H1 (cell line): ENCODE results near the gene CACNA1G. TPM values are rescaled to one million over a fixed set of nuclear protein-coding genes. Genes with fewer than 3 reads are reported as not detected.

ENCODE experiments used
- CTCF ChIA-PET: fragments of 300-600 bp; sonication (Branson Sonifier 250); formaldehyde crosslinking; loops from one replicate; lab custom pipeline; 2021; ENCODE audit not compliant: partially characterized antibody; lab: Charles Lee
- POLR2A ChIA-PET: fragments of 300-600 bp; sonication (Branson Sonifier 250); formaldehyde crosslinking; loops from one replicate; lab custom pipeline; 2021; ENCODE audit warnings: inconsistent platforms; ENCODE audit not compliant: partially characterized antibody; lab: Charles Lee
- DNase-seq, 2 experiments: peaks; one replicate each; pipeline versions ENCODE4 v3.0.0 to v3.0.0-alpha.2; 2010 to 2022; ENCODE audit warnings: low spot score in 2 of 2, low read depth in 1 of 2, mixed read lengths in 1 of 2
- FAIRE-seq: peaks from 2 replicates; lab custom pipeline; 2011; peaks lifted over from hg19 to GRCh38; lab: Jason Lieb, UNC
- H2AFZ ChIP-seq: 2 replicates; pipeline ENCODE4 v1.8.1; 2012; ENCODE audit warnings: low read length, inconsistent platforms
- H2AK5ac ChIP-seq: 2 replicates; pipeline ENCODE4 v1.6.1; 2013; ENCODE audit warnings: low read depth, low read length
- H2BK120ac ChIP-seq: replicated peaks from 2 replicates; pipeline ENCODE3; 2013; ENCODE audit warnings: low read depth, low read length, inconsistent platforms
- H2BK12ac ChIP-seq: 2 replicates; pipeline ENCODE4 v1.6.1; 2013; ENCODE audit warnings: low read depth, low read length
- H2BK15ac ChIP-seq: 2 replicates; pipeline ENCODE4 v1.6.1; 2013; ENCODE audit warnings: low read length
- H2BK20ac ChIP-seq: 2 replicates; pipeline ENCODE4 v1.6.1; 2013; ENCODE audit warnings: low read length
- H2BK5ac ChIP-seq: 2 replicates; pipeline ENCODE4 v1.6.1; 2013; ENCODE audit warnings: low read depth, low read length
- H3K14ac ChIP-seq: 2 replicates; pipeline ENCODE4 v1.6.1; 2013; ENCODE audit warnings: inconsistent platforms; ENCODE audit not compliant: insufficient read length
- H3K18ac ChIP-seq: 2 replicates; pipeline ENCODE4 v1.6.1; 2013; ENCODE audit warnings: low read length; ENCODE audit errors: extremely low read depth
- H3K23ac ChIP-seq: 2 replicates; pipeline ENCODE4 v1.6.1; 2013; ENCODE audit warnings: inconsistent platforms; ENCODE audit not compliant: insufficient read length
- H3K23me2 ChIP-seq: 2 replicates; pipeline ENCODE4 v1.6.1; 2013; ENCODE audit warnings: low read depth, low read length
- H3K27ac ChIP-seq: 2 replicates; pipeline ENCODE4 v1.6.1; 2011; ENCODE audit warnings: low read depth, low read length, inconsistent platforms
- H3K27me3 ChIP-seq, 4 experiments: replicated peaks in 1 of 4; 1 replicate in 1 of 4; 2 replicates in 3 of 4; pipeline versions ENCODE4 v1.6.1 to v1.8.1; 2011 to 2013; ENCODE audit warnings: low read length in 3 of 4, mild to moderate bottlenecking in 3 of 4, inconsistent platforms in 2 of 4, mixed read lengths in 2 of 4, moderate library complexity in 1 of 4; ENCODE audit not compliant: control insufficient read depth in 3 of 4, insufficient read depth in 3 of 4; ENCODE audit errors: extremely low read depth in 1 of 4
- H3K36me3 ChIP-seq, 4 experiments: 2 replicates each; pipeline versions ENCODE4 v1.6.1 to v1.8.1; 2011 to 2013; ENCODE audit warnings: mild to moderate bottlenecking in 4 of 4, low read length in 3 of 4, moderate library complexity in 2 of 4, control low read depth in 1 of 4, inconsistent platforms in 1 of 4; ENCODE audit not compliant: insufficient read depth in 4 of 4, control insufficient read depth in 2 of 4
- H3K4ac ChIP-seq: replicated peaks from 2 replicates; pipeline ENCODE3; 2013; ENCODE audit warnings: low read length, low read depth, mixed read lengths, inconsistent platforms; ENCODE audit not compliant: insufficient read length
- H3K4me1 ChIP-seq, 4 experiments: replicated peaks in 1 of 4; 1 replicate in 1 of 4; 2 replicates in 3 of 4; pipeline versions ENCODE4 v1.6.1 to v1.8.1; 2011 to 2013; ENCODE audit warnings: low read length in 3 of 4, inconsistent platforms in 2 of 4, mixed read lengths in 1 of 4; ENCODE audit not compliant: insufficient read depth in 4 of 4, control insufficient read depth in 3 of 4
- H3K4me2 ChIP-seq, 2 experiments: 2 replicates each; pipeline versions ENCODE4 v1.6.1 to v1.8.1; 2011 to 2013; ENCODE audit warnings: low read depth in 2 of 2, low read length in 2 of 2, control low read depth in 1 of 2, inconsistent platforms in 1 of 2, mild to moderate bottlenecking in 1 of 2; ENCODE audit not compliant: insufficient read depth in 1 of 2
- H3K4me3 ChIP-seq, 4 experiments: fragments of 200-600, 300-600 bp in 1 of 4; sonication (generic), shearing (Covaris generic), sonication (Bioruptor Twin) in 1 of 4; 2 replicates each; pipeline versions ENCODE4 v1.5.1 to v1.8.1; 2011 to 2016; ENCODE audit warnings: low read length in 4 of 4, low read depth in 3 of 4, control low read depth in 2 of 4, inconsistent platforms in 2 of 4, mild to moderate bottlenecking in 2 of 4, mixed read lengths in 1 of 4, moderate library complexity in 1 of 4; ENCODE audit not compliant: insufficient read depth in 2 of 4; ENCODE audit errors: extremely low read depth in 1 of 4
- H3K56ac ChIP-seq: replicated peaks from 2 replicates; pipeline ENCODE3; 2013; ENCODE audit warnings: low read depth, mild to moderate bottlenecking, mixed read lengths, low read length, inconsistent platforms; ENCODE audit not compliant: insufficient read length
- H3K79me1 ChIP-seq: 2 replicates; pipeline ENCODE4 v1.6.1; 2013; ENCODE audit warnings: low read depth, low read length, control low read depth
- H3K79me2 ChIP-seq, 2 experiments: 2 replicates each; pipeline versions ENCODE4 v1.6.1 to v1.8.1; 2012 to 2013; ENCODE audit warnings: low read length in 2 of 2, mild to moderate bottlenecking in 2 of 2, inconsistent platforms in 1 of 2; ENCODE audit not compliant: insufficient read depth in 2 of 2, control insufficient read depth in 1 of 2
- H3K9ac ChIP-seq, 4 experiments: replicated peaks in 1 of 4; 1 replicate in 1 of 4; 2 replicates in 3 of 4; pipeline versions ENCODE4 v1.6.1 to v1.8.1; 2011 to 2013; ENCODE audit warnings: low read depth in 3 of 4, low read length in 3 of 4, control low read depth in 2 of 4, mild to moderate bottlenecking in 2 of 4, moderate library complexity in 2 of 4, inconsistent platforms in 1 of 4; ENCODE audit errors: extremely low read depth in 1 of 4
- H3K9me3 ChIP-seq, 2 experiments: 2 replicates each; pipeline versions ENCODE4 v1.6.1 to v1.8.1; 2012 to 2013; ENCODE audit warnings: mild to moderate bottlenecking in 2 of 2, moderate library complexity in 2 of 2, control low read depth in 1 of 2, inconsistent platforms in 1 of 2, low read depth in 1 of 2, low read length in 1 of 2, mixed read lengths in 1 of 2; ENCODE audit not compliant: insufficient read depth in 2 of 2
- H4K20me1 ChIP-seq, 2 experiments: replicated peaks in 1 of 2; 2 replicates each; pipeline versions ENCODE3 to v1.8.1; 2011 to 2013; ENCODE audit warnings: inconsistent platforms in 2 of 2, low read length in 2 of 2, mild to moderate bottlenecking in 1 of 2; ENCODE audit not compliant: insufficient read depth in 2 of 2, control insufficient read depth in 1 of 2
- H4K5ac ChIP-seq: 2 replicates; pipeline ENCODE4 v1.6.1; 2013; ENCODE audit warnings: low read length, low read depth, mixed read lengths, inconsistent platforms; ENCODE audit not compliant: insufficient read length
- H4K8ac ChIP-seq: 2 replicates; pipeline ENCODE4 v1.8.0; 2013; ENCODE audit warnings: mild to moderate bottlenecking, moderate library complexity, low read length, inconsistent platforms; ENCODE audit not compliant: insufficient read depth; ENCODE audit errors: extremely low read depth
- H4K91ac ChIP-seq: replicated peaks from 2 replicates; pipeline ENCODE3; 2013; ENCODE audit warnings: low read length, mixed read lengths, inconsistent platforms; ENCODE audit not compliant: insufficient read length
- CHD1 ChIP-seq: IDR thresholded peaks from 2 replicates; pipeline ENCODE4 v1.6.1; 2012; ENCODE audit warnings: low read depth, low read length, improper control_type of control experiment
- KDM4A ChIP-seq: IDR thresholded peaks from one replicate; pipeline ENCODE4 v1.7.1; 2012; ENCODE audit warnings: low read depth, mild to moderate bottlenecking, moderate library complexity, low read length, inconsistent platforms; ENCODE audit not compliant: severe bottlenecking
- SIN3A ChIP-seq, 2 experiments: IDR thresholded peaks in 1 of 2; conservative IDR thresholded peaks in 1 of 2; 2 replicates each; pipeline ENCODE4 v1.6.1; 2011 to 2012; ENCODE audit warnings: low read length in 2 of 2, improper control_type of control experiment in 1 of 2, low read depth in 1 of 2, mild to moderate bottlenecking in 1 of 2
- WGBS, 2 experiments: shearing (Covaris generic) in 1 of 2; methylation state at CpG; one replicate each; pipeline versions ENCODE4 v1.1.6 to v1.1.7; 2013 to 2015; ENCODE audit warnings: low lambda C conversion rate in 2 of 2, mixed read lengths in 2 of 2, inconsistent platforms in 1 of 2, low coverage in 1 of 2, missing lambda C conversion rate in 1 of 2; ENCODE audit not compliant: insufficient replicate concordance in 2 of 2, insufficient coverage in 1 of 2, insufficient read length in 1 of 2; ENCODE audit errors: extremely low coverage in 1 of 2, missing lambda C conversion rate in 1 of 2; 5-methylcytosine and 5-hydroxymethylcytosine counted together
- polyA plus RNA-seq, 7 experiments: library from polyadenylated mRNA; depleted of rRNA in 3 of 7; stranded (reverse) in 5 of 7; unstranded in 2 of 7; fragments of >200 nt in 5 of 7; fragments of 200-250 nt in 2 of 7; gene quantifications; 1 replicate in 5 of 7; 2 replicates in 1 of 7; 4 replicates in 1 of 7; pipeline versions ENCODE4 v1.2.1 to v1.2.3, GENCODE V29; 2011 to 2013; ENCODE audit warnings: missing spikeins in 2 of 7, mixed read lengths in 2 of 7
- total RNA-seq: library from RNA; stranded (reverse); fragmentation: NEBNext Ultra II Directional; extraction: Animal tissue kit (Norgen Biotek cat#: 25700); gene quantifications from 2 replicates; pipeline ENCODE4 v1.2.1, GENCODE V29; 2021

The CACNA1G gene
- total and polyA plus RNA-seq, 2 of the 8 experiments (the other 6 are each of a cell fraction or from before 2014, with no cell fraction given) = 2.9 to 4.9 TPM

GRCh38 chr17:50561746-50562141 lies 1.2 kb downstream of the CACNA1G start:
- peaks cover 27 to 84% (median 76%) of the 10 kb centered on the region in 4 experiments for H3K27me3 ChIP-seq
- no peak overlapping the region for H2BK15ac ChIP-seq
- no peak overlapping the region for H2BK20ac ChIP-seq
- 0% methylated on average over 2 of the region's 27 CpGs; no CpG with 5 or more reads in 1 of the 2 experiments for WGBS, 2 experiments
- H2AK5ac ChIP-seq = no peak overlapping the region
- H4K8ac ChIP-seq = no peak overlapping the region
- H3K9ac ChIP-seq = no peak overlapping the region
- H3K23me2 ChIP-seq = peaks cover 17% of the 10 kb centered on the region; the same call in 1 of the 2 replicates
- TF ChIP-seq KDM4A = peak; percentile 4
- no peak for TF ChIP-seq SIN3A (conservative IDR thresholded peaks at IDR 0.05 in 1 of 2, IDR thresholded peaks at IDR 0.05 in 1 of 2; ENCODE audit: low read depth in 1 of 2, low read length in 2 of 2)
- TF ChIP-seq CHD1 = no peak
- DNase-seq (no peak), FAIRE-seq (no peak)
- no peak overlapping the region; the same call in 1 of the 2 replicates for H3K18ac ChIP-seq
- no peak overlapping the region for H2AFZ ChIP-seq
- H3K4me3 ChIP-seq = peak overlapping the region in 3 of 4 experiments; percentile 34 to 63 (median 34); a peak in 6 of 8 replicates
- ChIA-PET CTCF (interaction anchor here (0.9 to 7.2 kb wide), 12 partner anchors 8 to 125 kb away, joined by 3 to 89 read pairs (median 5); no protein-coding TSS in a partner anchor), POLR2A (interaction anchor here (0.6 to 2.2 kb wide), 12 partner anchors 11 to 88 kb away, joined by 3 to 6 read pairs (median 4); no protein-coding TSS in a partner anchor)
- no peak overlapping the region for H3K4ac ChIP-seq
- no peak overlapping the region for H2BK5ac ChIP-seq
- H4K20me1 ChIP-seq = peaks cover 7% of the 10 kb centered on the region in 2 experiments
- no peaks in the 10 kb centered on the region for H3K79me1 ChIP-seq
- H3K36me3 ChIP-seq = no peaks in the 10 kb centered on the region
- no peak overlapping the region for H3K27ac ChIP-seq
- H3K79me2 ChIP-seq = no peaks in the 10 kb centered on the region
- H3K14ac ChIP-seq = no peak overlapping the region
- H2BK12ac ChIP-seq = no peak overlapping the region
- H4K91ac ChIP-seq = no peak overlapping the region
- peak overlapping the region; percentile 75 to 80 for H3K4me2 ChIP-seq
- no peak overlapping the region for H2BK120ac ChIP-seq
- no peaks in the 10 kb centered on the region for H3K9me3 ChIP-seq
- H3K23ac ChIP-seq = no peak overlapping the region
- no peak overlapping the region for H4K5ac ChIP-seq
- peaks cover 0 to 37% (median 21%) of the 10 kb centered on the region in 4 experiments; a peak in 6 of 7 replicates for H3K4me1 ChIP-seq
- no peak overlapping the region for H3K56ac ChIP-seq
